Hippocampal formation (tissue), 2 donors: ENCODE measurements around the gene SLC25A3.
A peak's percentile ranks its signal among the peaks of the same experiment; 100 is the strongest.
"Not testable (repeated sequence)": the region's sequence is repeated elsewhere in the genome, so short reads cannot be mapped to it uniquely, and the experiment has no call there.

ENCODE experiments used
- DNase-seq, 2 donors: peaks; one replicate each; lab custom pipeline; 2025; lab: John Stamatoyannopoulos, UW

SLC25A3 gene

DNA sequence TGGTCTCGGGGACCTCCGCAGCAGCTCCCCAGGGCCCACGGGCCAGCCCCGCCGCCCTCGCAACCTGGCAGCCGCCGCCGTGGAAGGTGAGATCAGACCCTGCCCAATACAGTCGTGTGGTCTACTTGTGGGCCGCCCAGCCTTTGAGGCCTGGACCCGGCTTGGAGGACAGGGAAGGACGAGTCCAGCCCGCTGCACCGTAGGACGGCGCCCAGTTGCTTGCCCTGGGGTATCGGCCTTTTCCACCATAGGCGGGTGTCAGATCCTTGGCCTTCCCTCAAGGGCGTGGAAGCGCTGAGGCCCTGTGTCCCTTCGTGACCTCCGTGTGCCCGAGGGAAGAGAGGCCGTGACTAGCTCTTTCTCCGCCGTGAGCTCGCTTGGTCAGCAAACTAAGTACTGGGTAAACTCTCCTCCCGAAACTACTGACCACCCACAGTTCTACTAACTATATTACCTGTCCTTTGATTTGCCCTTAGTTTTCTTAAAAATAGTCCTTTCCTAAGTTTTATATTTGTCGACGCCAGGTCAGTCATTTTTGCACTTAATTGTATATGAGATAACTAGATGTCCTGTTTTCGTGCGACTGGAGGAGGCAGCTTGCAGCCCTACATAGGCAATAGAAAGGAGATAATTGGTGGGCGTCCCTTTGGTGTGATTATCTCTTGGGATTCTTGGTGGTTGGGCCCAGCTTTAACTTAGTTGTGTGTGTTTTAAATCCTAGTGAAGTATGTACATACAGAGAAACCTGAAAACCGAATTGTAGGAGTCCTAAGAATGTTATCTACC lies 757 bp downstream of the SLC25A3 start:
- peak in 1 of 2 donors; percentile 49 for DNase-seq

DNA sequence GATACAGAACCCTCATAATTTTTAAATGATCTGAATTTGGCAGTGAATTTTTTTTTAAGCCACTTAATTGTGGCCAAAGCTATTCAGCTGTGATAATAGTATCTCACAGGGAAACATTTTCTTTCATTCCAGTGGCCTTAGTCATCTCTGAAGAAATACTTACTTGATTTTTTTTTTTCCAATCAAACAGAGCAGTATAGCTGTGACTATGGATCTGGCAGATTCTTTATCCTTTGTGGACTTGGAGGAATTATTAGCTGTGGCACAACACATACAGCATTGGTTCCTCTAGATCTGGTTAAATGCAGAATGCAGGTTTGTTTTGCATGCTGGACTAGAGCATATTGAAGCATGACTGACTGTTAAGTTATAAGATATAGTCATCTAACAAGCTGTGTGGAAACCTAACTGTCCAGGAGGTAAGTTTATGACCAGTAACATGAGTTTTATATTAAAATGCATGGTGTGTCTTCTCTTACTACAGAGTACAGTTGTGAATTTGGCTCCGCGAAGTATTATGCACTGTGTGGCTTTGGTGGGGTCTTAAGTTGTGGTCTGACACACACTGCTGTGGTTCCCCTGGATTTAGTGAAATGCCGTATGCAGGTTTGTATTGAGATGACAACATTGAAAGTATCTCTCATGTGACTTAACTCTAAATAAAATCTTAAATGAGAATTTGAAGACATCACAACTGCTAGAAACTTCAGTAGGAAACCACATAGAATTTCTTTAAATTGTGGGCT lies 1.9 kb downstream of the SLC25A3 start:
- no peak for DNase-seq

DNA sequence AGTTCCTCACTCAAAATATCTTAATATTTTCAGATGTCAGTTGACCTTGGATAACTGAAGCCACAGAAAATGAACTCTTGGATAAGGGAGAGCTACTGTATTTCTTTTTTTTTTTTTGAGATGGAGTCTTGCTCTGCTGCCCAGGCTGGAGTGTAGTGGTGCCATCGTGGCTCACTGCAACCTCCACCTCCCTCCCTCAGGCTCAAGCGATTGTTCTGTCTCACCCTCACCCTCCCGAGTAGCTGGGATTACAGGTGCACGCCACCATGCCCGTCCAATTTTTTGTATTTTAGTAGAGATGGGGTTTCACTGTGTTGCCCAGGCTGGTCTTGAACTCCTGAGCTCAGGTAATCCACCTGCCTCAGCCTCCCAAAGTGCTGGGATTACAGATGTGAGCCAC lies 3.8 kb downstream of the SLC25A3 start:
- not testable (repeated sequence) for DNase-seq

DNA sequence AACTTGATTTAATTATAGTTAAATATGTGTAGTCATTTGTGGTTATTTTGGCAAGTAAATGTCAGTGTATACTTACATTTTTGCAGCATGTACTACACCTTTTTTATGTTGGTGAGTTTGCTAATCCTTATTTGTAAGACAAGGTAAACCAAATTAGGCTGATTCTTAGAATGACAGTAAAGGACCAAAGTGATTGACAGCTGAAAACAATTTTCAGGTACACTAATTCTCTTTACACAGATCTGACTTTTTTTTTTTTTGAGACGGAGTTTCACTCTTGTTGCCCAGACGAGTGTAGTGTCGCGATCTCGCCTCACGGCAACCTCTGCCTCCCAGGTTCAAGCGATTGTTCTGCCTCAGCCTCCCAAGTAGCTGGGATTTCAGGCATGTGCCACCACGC lies 8.4 kb downstream of the SLC25A3 start:
- DNase-seq: no peak

DNA sequence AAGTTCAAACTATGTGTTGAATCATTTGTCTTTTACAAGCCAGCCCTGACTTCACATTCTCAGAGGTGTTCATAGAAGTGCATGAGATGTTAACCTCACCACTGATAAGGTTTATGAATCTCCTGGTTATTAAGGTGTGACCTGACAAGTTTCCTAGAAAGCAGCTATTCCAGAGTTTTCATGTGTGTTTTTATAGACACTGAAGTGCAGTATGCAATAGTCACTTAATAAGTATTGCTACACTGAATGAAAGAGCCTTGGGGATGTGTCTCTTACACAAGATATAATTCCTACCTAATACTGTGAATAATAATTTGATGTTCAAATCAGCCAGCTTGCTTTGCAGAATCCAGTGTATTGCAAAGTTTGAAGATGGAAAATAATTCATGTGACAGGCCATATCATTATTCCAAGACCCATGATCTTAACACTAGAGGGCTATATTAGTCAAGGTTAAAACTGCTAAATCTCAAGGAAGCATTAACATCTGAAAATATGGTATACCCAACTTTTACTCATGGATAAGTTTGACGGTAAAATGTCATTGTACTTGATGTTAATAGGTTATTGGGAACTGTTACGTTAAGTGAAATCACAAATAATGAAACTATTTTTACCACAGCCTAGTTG lies 13.0 kb downstream of the SLC25A3 start:
- no peak for DNase-seq

DNA sequence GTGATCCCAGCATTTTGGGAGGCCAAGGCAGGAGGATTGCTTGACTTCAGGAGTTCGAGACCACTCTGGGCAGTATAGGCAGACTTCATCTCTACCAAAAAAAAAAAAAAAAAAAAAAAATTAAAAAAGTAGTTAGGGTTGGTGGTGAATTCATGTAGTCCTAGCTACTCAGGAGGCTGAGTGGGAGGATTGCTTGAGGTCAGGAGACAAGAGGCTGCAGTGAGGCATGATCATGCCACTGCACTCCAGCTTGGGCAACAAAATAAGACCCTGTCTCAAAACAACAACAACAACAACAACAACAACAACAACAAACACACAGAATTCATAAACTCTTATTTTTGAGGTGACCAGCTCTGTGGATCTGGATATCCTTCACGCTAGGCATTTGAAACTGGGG lies 17.1 kb downstream of the SLC25A3 start:
- DNase-seq: no peak

DNA sequence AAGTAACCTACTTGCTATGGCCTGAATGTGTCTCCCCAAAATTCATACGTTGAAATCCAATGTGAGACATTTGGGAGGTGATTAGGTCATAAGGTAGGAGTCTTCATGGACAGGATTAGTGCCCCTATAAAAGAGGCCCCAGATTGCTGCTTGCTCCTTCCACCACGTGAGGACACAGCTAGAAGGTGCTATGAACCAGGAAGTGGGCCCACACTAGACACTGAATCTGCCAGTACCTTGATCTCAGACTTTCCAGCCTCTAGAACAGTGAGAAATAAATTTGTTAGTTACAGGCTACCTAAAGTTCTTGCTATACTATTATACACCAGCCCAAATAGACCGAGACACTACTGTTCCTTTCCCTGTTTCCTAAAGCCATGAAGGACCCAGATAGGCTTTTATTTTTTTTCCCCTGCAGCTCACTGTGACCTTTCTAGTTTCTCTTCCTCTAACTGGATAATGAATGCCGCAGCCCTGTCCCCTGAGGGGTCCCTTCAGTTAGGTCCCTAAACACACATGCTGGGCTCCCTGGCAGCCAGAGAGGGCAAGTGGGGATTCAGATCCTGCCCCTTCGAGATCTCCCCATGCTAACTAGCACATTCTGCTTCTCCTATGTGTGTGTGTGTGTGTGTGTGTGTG lies 19.3 kb downstream of the SLC25A3 start:
- DNase-seq: no peak

DNA sequence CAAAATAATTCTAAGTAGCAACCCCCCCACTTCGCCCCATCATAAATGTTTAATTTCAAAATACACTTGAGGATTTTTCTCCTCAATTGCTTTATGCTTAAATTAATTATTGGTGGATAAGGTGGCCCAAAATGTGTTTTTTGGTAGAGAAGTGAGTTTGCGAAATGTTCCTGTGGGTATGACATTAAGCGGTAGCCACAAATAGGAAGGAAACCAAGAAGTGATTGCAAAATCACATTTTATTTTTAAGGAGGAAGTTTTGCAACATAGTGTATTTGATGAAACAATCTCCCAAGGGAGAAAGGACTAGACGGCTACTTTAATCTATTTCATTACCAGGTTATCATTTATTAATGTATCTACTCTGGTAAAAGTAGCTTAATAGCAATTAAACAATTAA lies 25.5 kb downstream of the SLC25A3 start:
- DNase-seq: no peak

DNA sequence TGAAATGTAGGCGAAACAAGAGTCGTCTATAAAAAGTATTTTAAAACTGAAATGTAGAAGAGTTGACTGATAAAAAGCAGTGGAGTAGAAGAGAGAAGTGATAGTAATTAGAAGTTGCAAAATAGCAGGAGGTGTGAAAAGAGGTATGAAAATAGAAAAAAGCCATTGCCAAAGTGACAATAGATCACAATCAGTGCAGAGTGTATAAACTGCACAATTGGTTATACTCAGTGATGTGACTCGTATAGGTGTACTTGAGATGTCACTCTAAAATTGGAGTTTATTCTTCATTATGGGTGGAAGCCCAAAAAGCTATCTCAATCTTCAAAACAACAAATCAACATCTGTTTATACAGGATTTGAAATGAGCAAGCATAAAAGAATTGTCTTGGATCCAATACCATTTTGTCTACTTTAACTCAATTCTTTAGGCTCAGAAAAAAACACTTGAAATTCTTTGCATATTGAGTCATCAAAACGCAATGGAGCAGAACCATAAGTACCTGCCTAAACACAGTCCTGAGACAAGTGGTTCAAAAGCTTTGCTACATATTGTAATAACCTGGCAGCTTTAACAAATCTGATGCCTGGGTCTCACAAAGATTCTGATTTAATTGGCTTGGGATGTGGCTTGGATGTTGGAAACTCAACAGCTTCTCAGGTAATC lies 42.3 kb downstream of the SLC25A3 start:
- no peak for DNase-seq

DNA sequence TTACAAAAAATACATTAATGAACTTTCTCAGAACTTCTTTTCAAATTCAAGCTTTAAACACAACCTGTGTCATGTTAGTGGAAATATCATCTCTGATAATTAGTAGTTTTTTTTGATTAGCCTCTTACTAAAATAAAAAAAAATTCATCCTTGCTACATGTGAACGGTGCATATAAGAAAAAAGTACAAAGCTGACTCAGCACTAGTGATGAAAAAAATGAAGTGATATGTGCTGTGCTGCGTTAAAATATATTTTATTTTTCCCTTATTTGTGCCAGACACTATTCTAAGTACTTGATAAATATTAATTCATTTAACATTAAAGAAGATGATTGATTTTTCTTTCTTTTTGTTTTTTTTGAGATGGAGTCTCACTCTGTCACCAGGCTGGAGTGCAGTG lies 43.6 kb downstream of the SLC25A3 start:
- no peak for DNase-seq

DNA sequence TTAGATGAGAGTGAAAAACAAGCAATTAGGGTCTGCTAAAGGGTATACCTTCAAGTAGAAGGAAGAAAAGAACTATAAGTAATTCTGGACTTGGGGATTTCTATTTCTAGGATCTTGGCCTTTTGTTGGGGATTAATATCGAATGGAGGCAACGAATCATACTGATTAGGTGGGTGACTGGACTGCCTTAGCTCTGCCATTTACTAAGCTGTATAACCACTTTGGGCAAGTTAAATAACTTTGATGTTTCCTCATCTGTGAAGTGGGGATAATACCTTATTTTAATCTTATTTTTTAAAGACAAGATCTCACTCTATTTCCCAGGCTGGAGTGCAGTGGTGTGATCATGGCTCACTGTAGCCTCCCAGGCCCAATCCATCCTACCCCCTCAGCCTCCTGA lies 44.5 kb downstream of the SLC25A3 start:
- DNase-seq: no peak

DNA sequence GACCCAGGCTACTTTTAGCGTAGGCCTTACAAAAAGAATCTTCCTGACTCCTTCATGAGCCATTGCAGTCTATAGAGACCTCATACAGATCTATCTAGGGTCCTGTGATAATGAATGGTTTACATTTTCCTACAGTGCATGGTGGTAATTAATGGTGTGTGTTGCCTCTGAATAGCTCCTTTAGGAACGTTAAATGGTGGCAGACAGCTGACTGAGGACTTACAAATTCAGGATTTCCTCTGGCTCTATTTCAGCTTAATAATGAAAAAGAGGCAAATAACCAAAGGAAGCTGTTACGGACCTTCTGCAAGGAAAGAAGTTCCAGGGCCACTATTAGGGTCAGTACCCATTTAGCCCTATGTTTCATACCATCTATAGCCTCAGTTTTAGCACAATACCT lies 46.0 kb downstream of the SLC25A3 start:
- DNase-seq: no peak

DNA sequence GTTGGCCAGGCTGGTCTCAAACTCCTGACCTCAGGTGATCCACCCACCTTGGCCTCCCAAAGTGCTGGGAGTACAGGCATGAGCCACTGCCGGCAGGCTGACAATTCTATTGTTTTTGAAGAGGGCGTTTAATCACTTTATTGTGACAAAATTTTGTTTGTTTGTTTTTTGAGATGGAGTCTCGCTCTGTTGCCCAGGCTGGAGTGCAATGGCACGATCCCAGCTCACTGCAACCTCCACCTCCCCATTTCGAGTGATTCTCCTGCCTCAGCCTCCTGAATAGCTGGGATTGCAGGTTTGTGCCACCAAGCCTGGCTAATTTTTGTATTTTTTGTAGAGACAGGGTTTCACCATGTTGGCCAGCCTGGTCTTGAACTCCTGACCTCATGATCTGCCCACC lies 49.3 kb downstream of the SLC25A3 start:
- DNase-seq: not testable (repeated sequence)

DNA sequence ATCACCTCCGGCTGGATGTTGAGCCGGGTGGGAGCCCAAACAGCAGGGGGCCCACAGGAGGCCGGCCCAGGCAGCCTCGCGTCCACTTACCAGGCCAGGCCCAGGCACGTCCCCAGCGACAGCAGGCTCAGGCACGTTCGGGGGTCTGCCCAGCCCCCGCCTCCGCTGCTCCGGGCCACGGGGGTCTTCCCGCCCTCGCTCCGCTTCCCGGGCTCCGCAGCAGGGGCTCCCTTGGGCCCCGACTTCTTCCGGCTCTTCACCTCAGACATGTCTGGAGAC lies 50.9 kb downstream of the SLC25A3 start:
- DNase-seq: peak in 1 of 2 donors; percentile 21

DNA sequence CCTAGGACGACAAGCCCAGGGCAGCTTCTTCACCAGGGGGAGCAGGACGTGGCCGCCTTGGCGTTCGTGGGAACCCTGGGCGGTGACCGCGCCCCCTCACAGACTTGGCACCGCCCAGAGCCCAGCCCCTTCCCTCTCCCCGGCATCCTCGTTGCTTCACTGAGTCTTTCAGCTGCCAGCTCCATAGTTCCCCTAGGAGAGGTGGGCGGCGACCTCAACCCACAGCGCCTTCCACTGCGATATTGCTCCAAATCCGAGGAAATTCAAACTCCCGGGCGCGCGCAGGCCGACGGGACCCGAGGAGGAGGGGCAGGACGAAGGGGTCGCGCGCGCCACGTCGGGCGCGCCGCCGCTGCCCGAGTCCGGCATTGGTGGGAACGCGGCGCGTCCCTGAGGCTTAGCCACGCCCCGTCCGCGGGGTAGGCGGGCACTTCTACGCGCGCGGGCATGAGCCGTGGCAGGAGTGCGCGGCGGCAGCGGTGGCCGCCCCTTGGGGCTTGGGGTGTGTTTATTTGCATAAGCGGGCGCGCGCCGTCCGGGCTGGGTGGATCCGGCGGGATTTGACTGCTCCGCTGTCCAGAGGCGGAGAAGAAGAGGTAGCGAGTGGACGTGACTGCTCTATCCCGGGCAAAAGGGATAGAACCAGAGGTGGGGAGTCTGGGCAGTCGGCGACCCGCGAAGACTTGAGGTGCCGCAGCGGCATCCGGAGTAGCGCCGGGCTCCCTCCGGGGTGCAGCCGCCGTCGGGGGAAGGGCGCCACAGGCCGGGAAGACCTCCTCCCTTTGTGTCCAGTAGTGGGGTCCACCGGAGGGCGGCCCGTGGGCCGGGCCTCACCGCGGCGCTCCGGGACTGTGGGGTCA lies 51.5 kb downstream of the SLC25A3 start, which contains the start of the genes APAF1 and IKBIP:
Gene APAF1 (plus strand): TSS at position 579 of the 860 bp plus-strand sequence. CDS start 3,070 bp downstream, outside the sequence.
Gene IKBIP (minus strand): TSS at position 77 of the 860 bp plus-strand sequence. CDS start 87 bp downstream, outside the sequence.
- DNase-seq: peak; percentile 90 to 93

DNA sequence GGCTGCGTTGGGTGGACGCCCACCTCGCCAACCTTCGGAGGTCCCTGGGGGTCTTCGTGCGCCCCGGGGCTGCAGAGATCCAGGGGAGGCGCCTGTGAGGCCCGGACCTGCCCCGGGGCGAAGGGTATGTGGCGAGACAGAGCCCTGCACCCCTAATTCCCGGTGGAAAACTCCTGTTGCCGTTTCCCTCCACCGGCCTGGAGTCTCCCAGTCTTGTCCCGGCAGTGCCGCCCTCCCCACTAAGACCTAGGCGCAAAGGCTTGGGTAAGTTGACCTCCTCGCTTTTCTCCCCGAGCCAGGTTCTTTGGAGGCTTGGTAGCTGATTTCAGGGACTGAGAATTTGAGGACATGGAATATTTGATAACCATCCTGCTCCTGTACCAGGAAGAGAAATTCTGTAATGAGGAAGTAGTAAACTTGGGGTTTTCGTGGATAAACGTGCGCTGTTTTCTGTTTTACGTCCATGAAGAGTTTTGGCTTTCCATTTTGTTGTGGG lies 52.1 kb downstream of the SLC25A3 start:
- peak; percentile 37 to 40 for DNase-seq

DNA sequence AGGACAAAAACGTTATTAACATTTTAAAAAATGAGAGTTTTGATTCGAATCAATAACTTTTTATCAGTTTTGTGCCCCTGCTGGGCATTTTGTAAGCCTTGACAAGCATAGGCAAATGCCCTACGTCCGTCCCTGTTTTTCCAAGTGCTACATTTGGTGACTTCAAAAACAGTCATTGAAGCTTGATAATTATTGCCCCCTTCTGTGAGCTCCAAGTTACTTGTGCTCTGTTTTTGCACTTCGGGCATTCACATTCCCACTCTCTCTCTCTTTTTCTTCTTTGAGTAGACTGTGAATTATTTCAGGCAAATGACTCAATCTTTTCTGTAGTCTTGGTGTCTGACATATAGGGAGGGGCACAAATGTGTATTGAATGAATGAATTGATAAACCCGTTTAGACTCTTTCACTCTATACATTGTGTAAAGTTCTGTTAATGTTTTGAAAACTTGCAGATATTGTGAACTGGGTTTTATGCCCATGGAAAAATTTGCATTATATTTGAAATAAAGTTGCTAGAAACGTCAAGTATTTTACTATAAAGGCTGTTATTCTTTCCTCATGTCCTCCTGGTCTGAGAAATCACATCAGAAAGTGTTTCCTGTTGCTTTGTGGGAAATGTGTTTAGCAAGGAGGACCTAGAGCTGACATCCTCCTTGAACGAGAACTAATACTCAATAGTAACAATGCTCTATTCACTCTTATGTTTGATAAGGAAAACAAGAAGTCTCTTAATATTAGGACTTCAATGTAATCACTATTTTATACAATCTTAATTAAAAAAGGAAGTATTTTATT lies 53.0 kb downstream of the SLC25A3 start:
- peak in 1 of 2 donors; percentile 5 for DNase-seq

DNA sequence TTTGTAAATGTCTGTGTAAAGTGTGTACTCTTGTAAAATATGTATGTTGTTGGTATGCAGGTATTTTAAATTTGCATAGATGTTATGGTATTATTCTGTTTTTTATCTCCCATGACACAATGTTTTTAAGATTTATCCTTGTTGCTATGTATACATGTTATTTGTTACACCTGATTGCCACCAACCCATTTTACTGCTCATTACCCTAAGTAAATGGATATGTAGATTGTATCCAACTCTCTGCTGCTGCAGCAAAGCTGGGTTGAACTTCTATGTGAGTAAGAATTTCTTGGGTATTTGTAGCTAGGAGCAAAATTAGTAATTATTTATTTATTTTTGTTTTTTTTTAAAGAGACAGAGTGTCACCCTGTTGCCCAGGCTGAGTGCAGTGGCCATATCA lies 57.8 kb downstream of the SLC25A3 start:
- DNase-seq: no peak

DNA sequence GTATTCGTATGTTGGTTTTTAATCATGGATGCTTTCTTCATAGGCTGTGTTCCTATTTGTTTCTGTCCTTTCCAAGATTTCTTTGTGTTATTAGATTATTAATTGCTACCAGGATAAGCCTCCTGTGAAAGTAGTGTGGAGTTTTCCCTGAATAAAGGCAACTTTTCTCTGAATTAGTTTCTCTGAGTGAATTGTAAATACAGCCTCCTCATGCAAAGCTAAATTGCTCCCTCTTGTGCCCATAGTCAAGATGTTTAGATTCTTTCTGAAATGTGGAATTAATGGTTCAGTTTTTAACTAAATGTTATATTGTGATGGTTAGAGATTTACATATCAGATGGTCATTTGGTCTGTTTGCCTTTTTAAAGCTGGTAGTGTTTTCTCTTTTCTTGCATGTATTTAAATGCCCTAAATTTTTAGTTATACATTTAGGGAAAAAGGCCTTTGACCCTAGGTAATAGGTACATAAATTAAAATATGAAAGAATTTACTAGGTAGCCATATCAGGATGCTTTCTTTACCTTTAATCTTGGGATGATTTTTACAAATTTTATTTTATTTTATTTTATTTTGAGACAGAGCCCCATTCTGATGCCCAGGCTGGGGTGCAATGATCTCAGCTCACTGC lies 60.5 kb downstream of the SLC25A3 start:
- DNase-seq: peak in 1 of 2 donors; percentile 72
